Right atrium auricular region (tissue), 2 donors: ENCODE measurements around the gene MRPL55. TPM values are rescaled to one million over a fixed set of nuclear protein-coding genes. Genes with fewer than 3 reads are reported as not detected.
A peak's percentile ranks its signal among the peaks of the same experiment; 100 is the strongest.

Experiments used
- DNase-seq: peaks from one replicate; pipeline ENCODE4 v3.0.0-alpha.2; 2019; ENCODE audit warnings: low spot score
- H3K27ac ChIP-seq, 2 donors: fragments of 200-600 bp; sonication (generic); 1 replicate in 1 of 2; 2 replicates in 1 of 2; pipeline ENCODE4 v1.5.1; 2016 to 2019
- H3K27me3 ChIP-seq, 2 donors: fragments of 200-600 bp; sonication (generic); one replicate each; pipeline versions ENCODE4 v1.5.1 to v1.6.0; 2017 to 2019
- H3K36me3 ChIP-seq: fragments of 200-600 bp; sonication (generic); one replicate; pipeline ENCODE4 v1.5.1; 2016
- H3K4me1 ChIP-seq, 2 donors: fragments of 200-600 bp; sonication (generic); one replicate each; pipeline versions ENCODE4 v1.5.1 to v1.6.0; 2017 to 2019
- H3K4me3 ChIP-seq, 2 donors: fragments of 200-600 bp; sonication (generic); 1 replicate in 1 of 2; 2 replicates in 1 of 2; pipeline ENCODE4 v1.5.1; 2017 to 2019; ENCODE audit warnings: mild to moderate bottlenecking in 1 of 2, moderate library complexity in 1 of 2
- H3K9me3 ChIP-seq, 2 donors: fragments of 200-600 bp; sonication (generic); one replicate each; pipeline ENCODE4 v1.5.1; 2019
- CTCF ChIP-seq, 2 donors: fragments of 200-600 bp; sonication (generic); IDR thresholded peaks; one replicate each; pipeline ENCODE4 v1.5.1; 2019; ENCODE audit warnings: antibody characterized with exemption in 2 of 2
- total RNA-seq, 2 donors: library from RNA; depleted of rRNA; stranded (reverse); fragments of >200 nt; gene quantifications; one replicate each; pipeline ENCODE4 v1.1.0, GENCODE V29; 2016

MRPL55 gene
- total RNA-seq, 2 donors from 2014 or later, result 76.6 to 81.2 TPM

- no peak for TF ChIP-seq CTCF (IDR thresholded peaks at IDR 0.05)
- Histone ChIP-seq H3K27me3 (no peaks in the 10 kb centered on the region), H3K4me3 (no peak overlapping the region), H3K36me3 (peaks cover 10% of the 10 kb centered on the region), H3K4me1 (peaks cover 7 to 44% of the 10 kb centered on the region in 2 donors), H3K9me3 (no peaks in the 10 kb centered on the region), H3K27ac (no peak overlapping the region)
- DNase-seq, result no peak
These were observed 43.2 kb upstream of the MRPL55 start for GRCh38 chr1:228152097-228152917.

- Histone ChIP-seq H3K27me3 (no peaks in the 10 kb centered on the region), H3K9me3 (no peaks in the 10 kb centered on the region), H3K4me1 (peaks cover 7 to 49% of the 10 kb centered on the region in 2 donors), H3K4me3 (no peak overlapping the region), H3K27ac (peak overlapping the region; percentile 82 to 83), H3K36me3 (peaks cover 19% of the 10 kb centered on the region)
- DNase-seq, result no peak
- no peak for TF ChIP-seq CTCF (IDR thresholded peaks at IDR 0.05)
These were observed 42.3 kb upstream of the MRPL55 start for GRCh38 chr1:228151180-228151925.

GRCh38 chr1:228150461-228151179, 41.5 kb upstream of the MRPL55 start:
- DNase-seq, result peak; percentile 77
- H3K27ac ChIP-seq, result peak overlapping the region; percentile 82 to 83
- peaks cover 7 to 49% of the 10 kb centered on the region in 2 donors for H3K4me1 ChIP-seq
- peak overlapping the region; percentile 13 to 27 for H3K4me3 ChIP-seq
- TF ChIP-seq CTCF (IDR thresholded peaks at IDR 0.05), result no peak
- peaks cover 24% of the 10 kb centered on the region for H3K36me3 ChIP-seq
- no peaks in the 10 kb centered on the region for H3K9me3 ChIP-seq
- H3K27me3 ChIP-seq, result no peaks in the 10 kb centered on the region

- Histone ChIP-seq H3K4me1 (peaks cover 7 to 52% of the 10 kb centered on the region in 2 donors), H3K4me3 (peak overlapping the region; percentile 13 to 27), H3K9me3 (no peaks in the 10 kb centered on the region), H3K27ac (peak overlapping the region; percentile 82 to 83), H3K36me3 (peaks cover 29% of the 10 kb centered on the region), H3K27me3 (no peaks in the 10 kb centered on the region)
- DNase-seq, result no peak
- no peak for TF ChIP-seq CTCF (IDR thresholded peaks at IDR 0.05)
These were observed 41.0 kb upstream of the MRPL55 start for GRCh38 chr1:228150120-228150460.

GRCh38 chr1:228149406-228150119, 40.5 kb upstream of the MRPL55 start, which contains the start of gene GJC2:
Gene GJC2, plus strand, starts transcription at chr1:228149930. Its CDS starts 7,829 bp downstream, at chr1:228157759.
- peak within 1 kb of the TSS; percentile 13 to 27 for H3K4me3 ChIP-seq
- H3K4me1 ChIP-seq, result peaks cover 7 to 58% of the 10 kb centered on the region in 2 donors
- H3K36me3 ChIP-seq, result peaks cover 29% of the 10 kb centered on the region
- H3K9me3 ChIP-seq, result no peaks in the 10 kb centered on the region
- no peak for DNase-seq
- TF ChIP-seq CTCF (IDR thresholded peaks at IDR 0.05), result no peak
- H3K27me3 ChIP-seq, result no peaks in the 10 kb centered on the region
- H3K27ac ChIP-seq, result peak within 1 kb of the TSS; percentile 82 to 83
